GM12878 (cell line): ENCODE measurements around the gene CEP131. TPM values are rescaled to one million over a fixed set of nuclear protein-coding genes. Genes with fewer than 3 reads are reported as not detected.

Experiments used
- ATAC-seq: fragments of 200-7000 bp; cut with Tn5 transposase; 3 replicates; pipeline ENCODE4 v1.9.1; 2020; ENCODE audit warnings: mild to moderate bottlenecking, moderate library complexity
- BruUV-seq: library from RNA; stranded (reverse); fragments of 400-500 nt; replicated peaks from 2 replicates; lab custom pipeline; 2021; lab: Mats Ljungman, UMichigan
- CTCF ChIA-PET: fragments of 300-600 bp; sonication (Branson Sonifier 250); formaldehyde crosslinking; extraction: SDS; loops from one replicate; lab custom pipeline; 2021; ENCODE audit warnings: inconsistent platforms; lab: Yijun Ruan, JAX
- POLR2A ChIA-PET: fragments of 350-600 bp; formaldehyde crosslinking; extraction: SDS; loops from one replicate; lab custom pipeline; 2021; ENCODE audit warnings: inconsistent platforms; lab: Charles Lee
- RAD21 ChIA-PET: fragments of 300-600 bp; sonication (Branson Sonifier 250); formaldehyde crosslinking; loops from one replicate; lab custom pipeline; 2023; ENCODE audit warnings: antibody characterized with exemption; ENCODE audit not compliant: unreplicated experiment; lab: Charles Lee
- SMC1A ChIA-PET: fragments of 300-600 bp; sonication (Branson Sonifier 250); formaldehyde crosslinking; loops from one replicate; lab custom pipeline; 2023; ENCODE audit not compliant: unreplicated experiment, uncharacterized antibody; lab: Charles Lee
- DNase-seq: peaks from one replicate; pipeline ENCODE4 v3.0.0-alpha.2; 2011; ENCODE audit warnings: low read depth, low spot score
- FAIRE-seq: peaks from 3 replicates; lab custom pipeline; 2011; peaks lifted over from hg19 to GRCh38; lab: Jason Lieb, UNC
- H2AFZ ChIP-seq: 2 replicates; pipeline ENCODE4 v1.6.0; 2011; ENCODE audit warnings: low read depth, low read length, control low read depth; ENCODE audit not compliant: control insufficient read depth
- H3K27ac ChIP-seq: 2 replicates; pipeline ENCODE4 v1.5.1; 2011; ENCODE audit warnings: control low read depth; ENCODE audit not compliant: control insufficient read depth, insufficient read depth
- H3K27me3 ChIP-seq, 2 experiments: replicated peaks in 1 of 2; 2 replicates each; pipeline versions ENCODE4 v1.6.0 to v1.6.1; 2011; ENCODE audit warnings: low read length in 1 of 2; ENCODE audit not compliant: control insufficient read depth in 2 of 2, insufficient read depth in 2 of 2
- H3K36me3 ChIP-seq, 2 experiments: 2 replicates each; pipeline ENCODE4 v1.5.1; 2011; ENCODE audit warnings: low read length in 1 of 2; ENCODE audit not compliant: control insufficient read depth in 2 of 2, insufficient read depth in 2 of 2
- H3K4me1 ChIP-seq: 2 replicates; pipeline ENCODE4 v1.6.1; 2011; ENCODE audit warnings: mild to moderate bottlenecking, low read length, moderate library complexity, mixed read lengths; ENCODE audit not compliant: control insufficient read depth, insufficient read depth
- H3K4me2 ChIP-seq: 2 replicates; pipeline ENCODE4 v1.6.0; 2011; ENCODE audit warnings: control low read depth; ENCODE audit not compliant: control insufficient read depth, insufficient read depth
- H3K4me3 ChIP-seq: fragments of 200-600 bp; sonication (generic); 2 replicates; pipeline ENCODE4 v1.5.1; 2016
- H3K79me2 ChIP-seq: 2 replicates; pipeline ENCODE4 v1.6.0; 2011; ENCODE audit warnings: low read length; ENCODE audit not compliant: control insufficient read depth, insufficient read depth
- H3K9ac ChIP-seq: 2 replicates; pipeline ENCODE4 v1.8.0; 2011; ENCODE audit warnings: low read length, control low read depth, mixed read lengths; ENCODE audit not compliant: control insufficient read depth, insufficient read depth
- H3K9me3 ChIP-seq: replicated peaks from 3 replicates; pipeline ENCODE4 v1.5.1; 2011; ENCODE audit warnings: mild to moderate bottlenecking, low read length; ENCODE audit not compliant: control insufficient read depth, insufficient read depth
- H4K20me1 ChIP-seq: 2 replicates; pipeline ENCODE4 v1.6.0; 2011; ENCODE audit not compliant: control insufficient read depth, insufficient read depth
- ATF3 ChIP-seq: IDR thresholded peaks from 2 replicates; pipeline ENCODE4 v1.6.1; 2011; ENCODE audit warnings: low read depth, mild to moderate bottlenecking, low read length, moderate library complexity, borderline replicate concordance; ENCODE audit errors: extremely low read depth
- BMI1 ChIP-seq: fragments of 450-650 bp; IDR thresholded peaks from 2 replicates; pipeline ENCODE4 v1.6.1; 2016; ENCODE audit warnings: mild to moderate bottlenecking, moderate library complexity, borderline replicate concordance
- HDGF ChIP-seq: fragments of 450-650 bp; IDR thresholded peaks from 2 replicates; pipeline ENCODE4 v1.6.1; 2016; ENCODE audit warnings: antibody characterized with exemption
- NFIC ChIP-seq: IDR thresholded peaks from 2 replicates; pipeline ENCODE4 v1.6.1; 2012; ENCODE audit warnings: low read depth, mild to moderate bottlenecking, inconsistent platforms, low read length, moderate library complexity
- NR2C2 ChIP-seq: IDR thresholded peaks from 2 replicates; pipeline ENCODE4 v1.6.1; 2011; ENCODE audit warnings: borderline replicate concordance, low read depth; ENCODE audit not compliant: control insufficient read depth, insufficient read length
- PAX8 ChIP-seq: fragments of 450-650 bp; IDR thresholded peaks from 2 replicates; pipeline ENCODE4 v1.6.1; 2017; ENCODE audit warnings: mild to moderate bottlenecking, moderate library complexity
- POU2F2 ChIP-seq: IDR thresholded peaks from 3 replicates; pipeline ENCODE4 v1.6.1; 2011; ENCODE audit warnings: low read depth, mild to moderate bottlenecking, low read length, borderline replicate concordance
- RELA ChIP-seq: fragments of 450-650 bp; IDR thresholded peaks from 2 replicates; pipeline ENCODE4 v1.8.0; 2014; ENCODE audit warnings: borderline replicate concordance; ENCODE audit not compliant: partially characterized antibody
- SIX5 ChIP-seq: IDR thresholded peaks from 2 replicates; pipeline ENCODE4 v1.6.1; 2011; ENCODE audit warnings: mild to moderate bottlenecking, low read depth, low read length, moderate library complexity; ENCODE audit not compliant: severe bottlenecking
- SMARCA5 ChIP-seq: fragments of 450-650 bp; IDR thresholded peaks from 2 replicates; pipeline ENCODE4 v1.6.1; 2017; ENCODE audit warnings: mild to moderate bottlenecking
- TAF1 ChIP-seq: IDR thresholded peaks from 2 replicates; pipeline ENCODE4 v1.6.1; 2011; ENCODE audit warnings: mild to moderate bottlenecking, low read depth, low read length, borderline replicate concordance
- TBL1XR1 ChIP-seq: IDR thresholded peaks from 2 replicates; pipeline ENCODE4 v1.6.1; 2012; ENCODE audit warnings: low read depth, low read length, improper control_type of control experiment
- ZBTB11 ChIP-seq: fragments of 450-650 bp; formaldehyde crosslinking; IDR thresholded peaks from 2 replicates; pipeline ENCODE4 v1.5.0; 2022; ENCODE audit warnings: mild to moderate bottlenecking, missing genetic modification characterization
- WGBS: methylation state at CpG from one replicate; pipeline ENCODE4 v1.1.6; 2016; ENCODE audit warnings: low lambda C conversion rate; ENCODE audit not compliant: insufficient replicate concordance, insufficient coverage; ENCODE audit errors: missing lambda C conversion rate; 5-methylcytosine and 5-hydroxymethylcytosine counted together
- in situ Hi-C: fragments of 300-500 bp; cut with MboI; formaldehyde crosslinking; loops from 9 replicates; pipeline ENCODE4 v1.14.3; 2018; ENCODE audit warnings: mixed read lengths
- intact Hi-C: fragments of 100-400 bp; cut with micrococcal nuclease; formaldehyde crosslinking; loops from one replicate; pipeline ENCODE4 v1.14.2; 2022; ENCODE audit not compliant: unreplicated experiment
- polyA plus RNA-seq, 11 experiments: library from polyadenylated mRNA; depleted of rRNA in 4 of 11; unstranded in 6 of 11; stranded (reverse) in 5 of 11; fragments of >200 nt; fragmentation: Nextera tagmentation in 4 of 11; fragmentation: Illumina TruSeq in 1 of 11; extraction: Ambion mirVana in 4 of 11; extraction: Trizol in 1 of 11; gene quantifications; 1 replicate in 1 of 11; 2 replicates in 10 of 11; pipeline versions ENCODE4 v1.2.1 to v1.2.3, GENCODE V29; 2011 to 2016; ENCODE audit warnings: inconsistent platforms in 2 of 11, missing spikeins in 2 of 11, low read depth in 1 of 11
- total RNA-seq, 4 experiments: library from RNA; depleted of rRNA in 3 of 4; stranded (reverse); fragments of >200 nt in 3 of 4; fragmentation: Illumina TruSeq in 1 of 4; extraction: Trizol in 1 of 4; gene quantifications; 2 replicates each; pipeline versions ENCODE4 v1.2.1 to v1.2.3, GENCODE V29; 2013 to 2021
- TF ChIP-seq, protein P1 (sequence below): IDR thresholded peaks from 2 replicates; pipeline ENCODE4 v1.6.1; 2012; ENCODE audit warnings: low read depth, low read length, improper control_type of control experiment
- TF ChIP-seq, protein P2 (sequence below): fragments of 450-650 bp; formaldehyde crosslinking; IDR thresholded peaks from 2 replicates; pipeline ENCODE4 v1.4.0; 2020; ENCODE audit warnings: mild to moderate bottlenecking, moderate library complexity

Gene CEP131
- total and polyA plus RNA-seq, 10 of the 15 experiments (the other 5 are each of a cell fraction or from before 2014, with no cell fraction given) = 0.05 to 17.3 (median 6.7) TPM

DNA sequence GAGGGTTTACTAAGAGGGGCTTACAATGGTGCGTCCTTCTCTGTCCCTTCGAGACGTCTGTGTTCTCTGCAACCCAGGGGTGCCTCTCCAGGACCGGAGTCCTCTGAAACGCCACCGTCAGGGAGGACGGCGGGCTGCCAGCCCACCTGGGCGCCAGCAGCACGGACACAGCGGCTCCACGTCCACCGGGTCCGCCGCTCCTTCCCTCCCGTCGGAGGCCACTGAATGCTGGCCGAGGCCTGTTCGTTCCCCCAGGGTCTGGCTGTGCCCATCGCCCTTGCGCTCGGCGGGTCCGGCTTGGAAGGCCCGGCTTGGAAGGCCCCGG, 15.7 kb upstream of the CEP131 start:
- POLR2A ChIA-PET = interaction anchor here (1.4 to 1.8 kb wide), 2 partner anchors 10 to 16 kb away, joined by 7 to 18 read pairs; partner anchors contain the start of gene CEP131
- TF ChIP-seq, protein P1, sequence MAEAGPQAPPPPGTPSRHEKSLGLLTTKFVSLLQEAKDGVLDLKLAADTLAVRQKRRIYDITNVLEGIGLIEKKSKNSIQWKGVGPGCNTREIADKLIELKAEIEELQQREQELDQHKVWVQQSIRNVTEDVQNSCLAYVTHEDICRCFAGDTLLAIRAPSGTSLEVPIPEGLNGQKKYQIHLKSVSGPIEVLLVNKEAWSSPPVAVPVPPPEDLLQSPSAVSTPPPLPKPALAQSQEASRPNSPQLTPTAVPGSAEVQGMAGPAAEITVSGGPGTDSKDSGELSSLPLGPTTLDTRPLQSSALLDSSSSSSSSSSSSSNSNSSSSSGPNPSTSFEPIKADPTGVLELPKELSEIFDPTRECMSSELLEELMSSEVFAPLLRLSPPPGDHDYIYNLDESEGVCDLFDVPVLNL = no peak
- TF ChIP-seq PAX8 (no peak), TBL1XR1 (no peak), SMARCA5 (no peak), TAF1 (no peak), POU2F2 (no peak), NFIC (no peak), NR2C2 (no peak), HDGF (no peak), ZBTB11 (CRISPR knock-in tag) (no peak), SIX5 (no peak), RELA (no peak), BMI1 (no peak), ATF3 (no peak)
- TF ChIP-seq, protein P2, sequence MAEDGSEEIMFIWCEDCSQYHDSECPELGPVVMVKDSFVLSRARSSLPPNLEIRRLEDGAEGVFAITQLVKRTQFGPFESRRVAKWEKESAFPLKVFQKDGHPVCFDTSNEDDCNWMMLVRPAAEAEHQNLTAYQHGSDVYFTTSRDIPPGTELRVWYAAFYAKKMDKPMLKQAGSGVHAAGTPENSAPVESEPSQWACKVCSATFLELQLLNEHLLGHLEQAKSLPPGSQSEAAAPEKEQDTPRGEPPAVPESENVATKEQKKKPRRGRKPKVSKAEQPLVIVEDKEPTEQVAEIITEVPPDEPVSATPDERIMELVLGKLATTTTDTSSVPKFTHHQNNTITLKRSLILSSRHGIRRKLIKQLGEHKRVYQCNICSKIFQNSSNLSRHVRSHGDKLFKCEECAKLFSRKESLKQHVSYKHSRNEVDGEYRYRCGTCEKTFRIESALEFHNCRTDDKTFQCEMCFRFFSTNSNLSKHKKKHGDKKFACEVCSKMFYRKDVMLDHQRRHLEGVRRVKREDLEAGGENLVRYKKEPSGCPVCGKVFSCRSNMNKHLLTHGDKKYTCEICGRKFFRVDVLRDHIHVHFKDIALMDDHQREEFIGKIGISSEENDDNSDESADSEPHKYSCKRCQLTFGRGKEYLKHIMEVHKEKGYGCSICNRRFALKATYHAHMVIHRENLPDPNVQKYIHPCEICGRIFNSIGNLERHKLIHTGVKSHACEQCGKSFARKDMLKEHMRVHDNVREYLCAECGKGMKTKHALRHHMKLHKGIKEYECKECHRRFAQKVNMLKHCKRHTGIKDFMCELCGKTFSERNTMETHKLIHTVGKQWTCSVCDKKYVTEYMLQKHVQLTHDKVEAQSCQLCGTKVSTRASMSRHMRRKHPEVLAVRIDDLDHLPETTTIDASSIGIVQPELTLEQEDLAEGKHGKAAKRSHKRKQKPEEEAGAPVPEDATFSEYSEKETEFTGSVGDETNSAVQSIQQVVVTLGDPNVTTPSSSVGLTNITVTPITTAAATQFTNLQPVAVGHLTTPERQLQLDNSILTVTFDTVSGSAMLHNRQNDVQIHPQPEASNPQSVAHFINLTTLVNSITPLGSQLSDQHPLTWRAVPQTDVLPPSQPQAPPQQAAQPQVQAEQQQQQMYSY (CRISPR knock-in tag) = no peak

More for the DNA sequence above, 15.7 kb upstream of the CEP131 start:
- no TSS peak for BruUV-seq
- Histone ChIP-seq H3K36me3 (peaks cover 0 to 2% of the 10 kb centered on the region in 2 experiments; a peak in 2 of 4 replicates), H4K20me1 (no peaks in the 10 kb centered on the region), H3K9ac (peak overlapping the region; percentile 79), H3K4me3 (peak overlapping the region; percentile 82), H3K27ac (peak overlapping the region; percentile 35), H3K9me3 (no peaks in the 10 kb centered on the region), H3K79me2 (peaks cover 39% of the 10 kb centered on the region), H3K4me2 (peak overlapping the region; percentile 94), H3K27me3 (no peaks in the 10 kb centered on the region), H3K4me1 (peaks cover 12% of the 10 kb centered on the region), H2AFZ (peak overlapping the region; percentile 56)
- in situ Hi-C loops (loop anchor here (25.0 kb wide), 1 partner anchor 226 kb away; no protein-coding TSS in a partner anchor), intact Hi-C loops (no loop called here)
- under 1% methylated on average over 23 of the region's 26 CpGs for WGBS
- no peak for DNase-seq
- SMC1A ChIA-PET = interaction anchor here (0.6 to 2.2 kb wide), 5 partner anchors 9 to 246 kb away, joined by 3 to 7 read pairs (median 6); no protein-coding TSS in a partner anchor
- CTCF ChIA-PET = interaction anchor here (1.0 to 3.1 kb wide), 7 partner anchors 9 to 96 kb away, joined by 3 to 17 read pairs (median 4); partner anchors contain the start of gene CEP131
- ATAC-seq = no peak
- RAD21 ChIA-PET = interaction anchor here (0.7 to 2.0 kb wide), 5 partner anchors 10 to 313 kb away, joined by 3 to 18 read pairs (median 4); partner anchors contain the start of genes CEP131 and FAAP100
- no peak for FAIRE-seq
